Vagina (tissue), 2 donors: ENCODE measurements around the gene ARHGAP44.

ENCODE experiments used
- POLR2A ChIP-seq, 2 donors: fragments of 450-650 bp; IDR thresholded peaks; one replicate each; pipeline ENCODE4 v1.6.1; 2017; ENCODE audit warnings: antibody characterized with exemption in 2 of 2, mild to moderate bottlenecking in 2 of 2, moderate library complexity in 2 of 2
- POLR2AphosphoS5 ChIP-seq, 2 donors: sonication (generic); formaldehyde crosslinking; IDR thresholded peaks; one replicate each; pipeline ENCODE4 v1.9.0; 2017; ENCODE audit warnings: antibody characterized with exemption in 2 of 2, mild to moderate bottlenecking in 2 of 2, low read depth in 1 of 2; ENCODE audit not compliant: insufficient read depth in 1 of 2
- TF ChIP-seq, protein P1 (sequence below), 3 experiments: fragments of 450-650 bp in 2 of 3; fragments of 200-600 bp in 1 of 3; sonication (generic) in 1 of 3; IDR thresholded peaks; one replicate each; pipeline ENCODE4 v1.5.1; 2017 to 2019; ENCODE audit warnings: antibody characterized with exemption in 3 of 3, mild to moderate bottlenecking in 2 of 3, moderate library complexity in 2 of 3

DNA sequence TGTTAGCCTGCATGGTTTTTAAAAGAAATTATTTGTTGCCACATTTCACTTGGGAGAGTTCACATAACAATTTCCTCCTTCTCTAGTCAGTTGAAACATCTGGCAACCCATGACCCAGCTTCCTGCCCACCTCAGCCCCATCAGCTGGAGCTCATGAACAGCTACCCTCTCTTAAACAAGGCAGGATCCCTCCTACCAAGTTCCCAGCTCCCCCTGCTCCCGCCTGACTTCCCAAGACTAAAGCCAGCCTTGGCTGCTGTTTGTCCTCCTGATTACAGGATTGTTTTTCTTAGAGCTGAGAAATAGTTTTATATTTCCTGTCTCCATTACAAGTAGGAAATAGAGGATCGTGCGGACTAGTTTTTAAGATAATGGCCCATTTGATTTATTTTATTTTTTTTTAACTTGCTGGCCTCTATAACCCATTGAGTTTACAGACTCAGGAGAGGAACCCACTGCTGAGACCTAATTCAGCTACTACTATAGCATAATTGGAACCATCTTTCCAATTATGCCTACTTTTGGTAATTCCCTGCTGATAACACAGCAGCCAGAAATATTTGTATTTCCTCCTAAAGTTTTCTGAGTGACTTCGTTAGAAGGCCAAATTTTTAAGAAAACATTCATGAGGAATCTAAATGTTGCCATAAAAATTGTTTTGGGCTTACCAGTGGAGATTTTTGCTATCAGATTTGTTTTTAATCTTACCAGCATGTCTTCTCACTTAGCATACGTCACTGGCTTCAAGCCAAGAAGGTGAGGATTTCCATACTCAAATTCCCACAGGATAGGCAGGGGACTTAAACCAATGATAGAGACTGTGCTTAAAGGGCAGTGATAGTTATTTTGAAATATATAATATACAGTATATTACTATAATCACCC lies 138.5 kb downstream of the ARHGAP44 start:
- TF ChIP-seq, protein P1, sequence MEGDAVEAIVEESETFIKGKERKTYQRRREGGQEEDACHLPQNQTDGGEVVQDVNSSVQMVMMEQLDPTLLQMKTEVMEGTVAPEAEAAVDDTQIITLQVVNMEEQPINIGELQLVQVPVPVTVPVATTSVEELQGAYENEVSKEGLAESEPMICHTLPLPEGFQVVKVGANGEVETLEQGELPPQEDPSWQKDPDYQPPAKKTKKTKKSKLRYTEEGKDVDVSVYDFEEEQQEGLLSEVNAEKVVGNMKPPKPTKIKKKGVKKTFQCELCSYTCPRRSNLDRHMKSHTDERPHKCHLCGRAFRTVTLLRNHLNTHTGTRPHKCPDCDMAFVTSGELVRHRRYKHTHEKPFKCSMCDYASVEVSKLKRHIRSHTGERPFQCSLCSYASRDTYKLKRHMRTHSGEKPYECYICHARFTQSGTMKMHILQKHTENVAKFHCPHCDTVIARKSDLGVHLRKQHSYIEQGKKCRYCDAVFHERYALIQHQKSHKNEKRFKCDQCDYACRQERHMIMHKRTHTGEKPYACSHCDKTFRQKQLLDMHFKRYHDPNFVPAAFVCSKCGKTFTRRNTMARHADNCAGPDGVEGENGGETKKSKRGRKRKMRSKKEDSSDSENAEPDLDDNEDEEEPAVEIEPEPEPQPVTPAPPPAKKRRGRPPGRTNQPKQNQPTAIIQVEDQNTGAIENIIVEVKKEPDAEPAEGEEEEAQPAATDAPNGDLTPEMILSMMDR (IDR thresholded peaks at IDR 0.05), result no peak
- no peak for TF ChIP-seq POLR2A (IDR thresholded peaks at IDR 0.05)
- TF ChIP-seq POLR2AphosphoS5 (IDR thresholded peaks at IDR 0.05; ENCODE audit: insufficient read depth in 1 of 2, low read depth in 1 of 2), result peak in 1 of 2 donors; percentile 65
